ENCODE measurements around the gene LRRN4. TPM values are rescaled to one million over a fixed set of nuclear protein-coding genes. Genes with fewer than 3 reads are reported as not detected.

Gene LRRN4
- polyA plus RNA-seq, 1 donor from 2014 or later: 0.26 TPM

GRCh38 chr20:6038256-6038655 lies 15.6 kb downstream of the LRRN4 start:
- H3K9me3 ChIP-seq (ENCODE audit: low read length): no peaks in the 10 kb centered on the region
- TF ChIP-seq REST (IDR thresholded peaks at IDR 0.05; ENCODE audit: borderline replicate concordance) (no peak), TAF1 (IDR thresholded peaks at IDR 0.05; ENCODE audit: low read depth) (no peak), RAD21 (conservative IDR thresholded peaks at IDR 0.05) (no peak), SMC3 (conservative IDR thresholded peaks at IDR 0.05; ENCODE audit: poor library complexity) (no peak), EZH2 (IDR thresholded peaks at IDR 0.05; ENCODE audit: borderline replicate concordance, insufficient read depth, low read length, poor library complexity, severe bottlenecking) (no peak), EP300 (conservative IDR thresholded peaks at IDR 0.05; ENCODE audit: poor library complexity, severe bottlenecking) (no peak)
- H3K79me2 ChIP-seq (replicated peaks; ENCODE audit: insufficient read depth, low read length): no peaks in the 10 kb centered on the region
- no peaks in the 10 kb centered on the region for H3F3A ChIP-seq (ENCODE audit: insufficient read depth, low read length, poor library complexity, severe bottlenecking)
- no peak overlapping the region for H3K4me3 ChIP-seq (ENCODE audit: low read length)
- H3K4me2 ChIP-seq (ENCODE audit: low read length): no peak overlapping the region
- H2AFZ ChIP-seq (ENCODE audit: low read depth, low read length): no peak overlapping the region
- H3K27me3 ChIP-seq (ENCODE audit: insufficient read depth, low read depth, low read length): no peaks in the 10 kb centered on the region
- no peaks in the 10 kb centered on the region for H3K36me3 ChIP-seq (ENCODE audit: insufficient read depth, low read length)
- H3K9me2 ChIP-seq (ENCODE audit: insufficient read depth, low read length): no peaks in the 10 kb centered on the region
- no peak overlapping the region for H3K27ac ChIP-seq (ENCODE audit: low read length)
- no peak overlapping the region for H3K9ac ChIP-seq (ENCODE audit: low read length)
- H4K20me1 ChIP-seq (ENCODE audit: insufficient read depth): no peaks in the 10 kb centered on the region

GRCh38 chr20:6037082-6037481 lies 16.8 kb downstream of the LRRN4 start:
- H3F3A ChIP-seq (ENCODE audit: insufficient read depth, low read length, poor library complexity, severe bottlenecking): no peaks in the 10 kb centered on the region
- H3K4me3 ChIP-seq (ENCODE audit: low read length): no peak overlapping the region
- no peaks in the 10 kb centered on the region for H3K9me3 ChIP-seq (ENCODE audit: low read length)
- H3K9ac ChIP-seq (ENCODE audit: low read length): no peak overlapping the region
- H3K9me2 ChIP-seq (ENCODE audit: insufficient read depth, low read length): no peaks in the 10 kb centered on the region
- no peak overlapping the region for H2AFZ ChIP-seq (ENCODE audit: low read depth, low read length)
- no peaks in the 10 kb centered on the region for H3K79me2 ChIP-seq (replicated peaks; ENCODE audit: insufficient read depth, low read length)
- no peaks in the 10 kb centered on the region for H4K20me1 ChIP-seq (ENCODE audit: insufficient read depth)
- no peaks in the 10 kb centered on the region for H3K27me3 ChIP-seq (ENCODE audit: insufficient read depth, low read depth, low read length)
- H3K27ac ChIP-seq (ENCODE audit: low read length): no peak overlapping the region
- no peak overlapping the region for H3K4me2 ChIP-seq (ENCODE audit: low read length)
- TF ChIP-seq RAD21 (conservative IDR thresholded peaks at IDR 0.05) (no peak), TAF1 (IDR thresholded peaks at IDR 0.05; ENCODE audit: low read depth) (no peak), MXI1 (conservative IDR thresholded peaks at IDR 0.05; ENCODE audit: poor library complexity, severe bottlenecking) (no peak), REST (IDR thresholded peaks at IDR 0.05; ENCODE audit: borderline replicate concordance) (no peak), POLR2AphosphoS5 (IDR thresholded peaks at IDR 0.05) (no peak), EP300 (conservative IDR thresholded peaks at IDR 0.05; ENCODE audit: poor library complexity, severe bottlenecking) (no peak), SMC3 (conservative IDR thresholded peaks at IDR 0.05; ENCODE audit: poor library complexity) (no peak), EZH2 (IDR thresholded peaks at IDR 0.05; ENCODE audit: borderline replicate concordance, insufficient read depth, low read length, poor library complexity, severe bottlenecking) (no peak), CTCF (IDR thresholded peaks at IDR 0.05; ENCODE audit: poor library complexity, severe bottlenecking) (no peak)
- H3K36me3 ChIP-seq (ENCODE audit: insufficient read depth, low read length): no peaks in the 10 kb centered on the region

Measured in neural cell (in vitro differentiated cells).